HG03025 (cell line): ENCODE measurements around the gene MBTPS2.

Experiments
- ATAC-seq: cut with Tn5 transposase; IDR thresholded peaks from one replicate; pipeline ENCODE4 v1.9.1; 2021; ENCODE audit warnings: mild to moderate bottlenecking, moderate library complexity; ENCODE audit not compliant: unreplicated experiment, low FRiP score

Gene MBTPS2

GRCh38 chrX:21932292-21933002 is 93.0 kb downstream of the MBTPS2 start:
- ATAC-seq, result no peak

GRCh38 chrX:21933077-21933476 is 93.7 kb downstream of the MBTPS2 start:
- ATAC-seq, result no peak

- ATAC-seq, result no peak
These were observed 95.0 kb downstream of the MBTPS2 start for GRCh38 chrX:21934414-21934813.
